Upper lobe of left lung (tissue), 4 donors: ENCODE measurements around the gene CRYBG1.

ENCODE experiments used
- POLR2A ChIP-seq, 4 donors: fragments of 450-650 bp; IDR thresholded peaks; one replicate each; pipeline ENCODE4 v1.5.1; 2016 to 2017; ENCODE audit warnings: antibody characterized with exemption in 4 of 4, mild to moderate bottlenecking in 2 of 4
- TF ChIP-seq, protein P1 (sequence below), 6 experiments: fragments of 450-650 bp in 4 of 6; fragments of 200-600 bp in 2 of 6; sonication (generic) in 2 of 6; IDR thresholded peaks; one replicate each; pipeline ENCODE4 v1.5.1; 2016 to 2019; ENCODE audit warnings: antibody characterized with exemption in 6 of 6

- TF ChIP-seq, protein P1, sequence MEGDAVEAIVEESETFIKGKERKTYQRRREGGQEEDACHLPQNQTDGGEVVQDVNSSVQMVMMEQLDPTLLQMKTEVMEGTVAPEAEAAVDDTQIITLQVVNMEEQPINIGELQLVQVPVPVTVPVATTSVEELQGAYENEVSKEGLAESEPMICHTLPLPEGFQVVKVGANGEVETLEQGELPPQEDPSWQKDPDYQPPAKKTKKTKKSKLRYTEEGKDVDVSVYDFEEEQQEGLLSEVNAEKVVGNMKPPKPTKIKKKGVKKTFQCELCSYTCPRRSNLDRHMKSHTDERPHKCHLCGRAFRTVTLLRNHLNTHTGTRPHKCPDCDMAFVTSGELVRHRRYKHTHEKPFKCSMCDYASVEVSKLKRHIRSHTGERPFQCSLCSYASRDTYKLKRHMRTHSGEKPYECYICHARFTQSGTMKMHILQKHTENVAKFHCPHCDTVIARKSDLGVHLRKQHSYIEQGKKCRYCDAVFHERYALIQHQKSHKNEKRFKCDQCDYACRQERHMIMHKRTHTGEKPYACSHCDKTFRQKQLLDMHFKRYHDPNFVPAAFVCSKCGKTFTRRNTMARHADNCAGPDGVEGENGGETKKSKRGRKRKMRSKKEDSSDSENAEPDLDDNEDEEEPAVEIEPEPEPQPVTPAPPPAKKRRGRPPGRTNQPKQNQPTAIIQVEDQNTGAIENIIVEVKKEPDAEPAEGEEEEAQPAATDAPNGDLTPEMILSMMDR (IDR thresholded peaks at IDR 0.05), result no peak
- TF ChIP-seq POLR2A (IDR thresholded peaks at IDR 0.05), result no peak
These were observed 142.0 kb downstream of the CRYBG1 start for GRCh38 chr6:106502559-106502958.
